NCI-H345 (cell line): ENCODE results near the gene VOPP1.
"Not testable (repeated sequence)": the region's sequence is repeated elsewhere in the genome, so short reads cannot be mapped to it uniquely, and the experiment has no call there.

ENCODE experiments used
- DNase-seq: peaks from one replicate; lab custom pipeline; 2025; lab: John Stamatoyannopoulos, UW

Gene VOPP1, protein sequence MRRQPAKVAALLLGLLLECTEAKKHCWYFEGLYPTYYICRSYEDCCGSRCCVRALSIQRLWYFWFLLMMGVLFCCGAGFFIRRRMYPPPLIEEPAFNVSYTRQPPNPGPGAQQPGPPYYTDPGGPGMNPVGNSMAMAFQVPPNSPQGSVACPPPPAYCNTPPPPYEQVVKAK

GRCh38 chr7:55572378-55573233 is at the start of gene VOPP1:
Gene VOPP1, minus strand, starts transcription at chr7:55572502. Its CDS starts 178 bp downstream, at chr7:55572324.
- peak; percentile 90 for DNase-seq

GRCh38 chr7:55618913-55619312 is 46.6 kb upstream of the VOPP1 start:
- DNase-seq: no peak

GRCh38 chr7:55614365-55615064 is 42.2 kb upstream of the VOPP1 start:
- DNase-seq: not testable (repeated sequence)

DNA sequence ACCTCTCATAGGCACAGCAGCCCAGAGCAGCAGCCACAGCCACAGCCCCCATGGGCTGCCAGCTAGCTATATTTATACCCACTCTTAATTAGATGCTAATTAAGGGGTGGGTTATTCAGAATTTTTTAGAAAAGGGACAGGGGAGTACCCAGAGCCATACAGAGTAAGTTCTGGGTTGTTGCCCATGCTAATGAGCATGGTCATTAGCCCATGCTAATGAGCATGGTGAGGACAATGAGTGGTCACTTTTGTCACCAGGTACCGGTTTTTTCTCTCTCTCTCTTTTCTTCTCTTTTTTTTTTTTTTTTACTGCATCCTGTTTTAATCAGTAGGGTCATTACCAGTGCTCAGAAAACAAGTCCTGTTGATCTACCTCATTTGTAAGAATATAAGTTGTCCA is 37.4 kb upstream of the VOPP1 start:
- not testable (repeated sequence) for DNase-seq

DNA sequence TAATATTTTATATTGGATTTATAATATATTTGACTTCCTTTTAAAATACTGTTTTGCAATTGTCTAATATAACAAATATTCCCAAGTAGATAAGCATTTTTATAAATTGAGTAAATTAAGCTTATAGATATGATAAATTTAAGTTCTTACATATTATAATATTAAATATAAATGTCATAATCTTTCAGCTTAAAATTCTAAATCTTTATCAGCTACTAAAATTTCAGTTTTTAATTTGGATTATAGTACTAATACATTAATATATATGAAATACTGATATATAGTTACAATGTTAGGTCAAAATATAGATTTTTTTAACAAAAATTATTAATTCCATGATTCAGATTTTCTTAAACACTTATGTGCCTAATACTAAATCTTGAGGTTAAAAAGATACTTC is 33.4 kb upstream of the VOPP1 start:
- DNase-seq: not testable (repeated sequence)

DNA sequence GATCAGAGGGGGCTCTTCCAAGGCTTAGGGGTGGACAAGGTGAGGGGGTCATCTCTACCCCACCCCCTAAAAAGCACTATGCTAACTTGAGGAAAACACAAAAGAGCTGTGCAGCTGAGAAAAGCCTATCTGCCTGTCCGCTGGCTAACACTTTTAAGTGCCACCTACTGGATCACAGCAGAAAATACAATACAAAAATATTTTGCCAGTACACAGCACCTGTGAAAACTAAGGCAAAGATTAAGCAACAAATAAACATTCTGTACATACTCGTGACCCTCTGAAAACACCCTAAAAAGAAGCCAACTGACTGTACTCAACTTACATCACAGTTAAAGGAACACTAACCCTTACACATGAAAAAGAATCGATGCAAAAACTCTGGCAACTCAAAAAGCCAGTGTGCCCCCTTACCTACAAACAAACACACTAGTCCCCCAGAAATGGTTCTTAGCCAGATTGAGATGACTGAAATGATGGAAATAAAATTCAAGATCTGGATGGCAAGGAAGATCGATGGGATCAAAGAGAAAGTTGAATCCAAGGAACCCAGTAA is 25.7 kb upstream of the VOPP1 start:
- DNase-seq: not testable (repeated sequence)

DNA sequence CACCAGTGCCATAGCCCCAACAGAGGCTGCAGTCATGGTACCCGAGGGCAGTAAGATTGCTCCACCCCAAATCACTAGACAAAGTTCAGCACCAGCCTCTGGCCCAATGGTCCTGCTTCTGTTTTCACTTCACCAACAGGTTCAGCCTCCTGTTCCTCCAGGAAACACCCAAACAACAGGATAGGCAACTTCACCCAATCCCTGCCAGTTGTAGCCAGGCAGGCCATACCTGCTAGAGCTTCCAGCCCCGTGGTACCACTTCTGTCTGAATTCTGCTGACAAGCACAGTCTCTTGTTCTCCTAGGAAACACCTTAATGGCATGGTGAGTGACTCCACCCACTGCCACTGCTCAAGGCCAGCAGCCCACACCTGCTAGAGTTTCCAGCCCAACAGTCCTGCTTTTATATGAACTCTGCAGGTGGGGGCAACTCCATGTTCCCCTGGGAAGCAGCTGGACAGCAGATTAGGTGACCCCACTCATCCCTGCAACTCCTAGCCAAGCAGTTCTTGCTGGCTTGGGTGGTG is 25.0 kb upstream of the VOPP1 start:
- not testable (repeated sequence) for DNase-seq

- DNase-seq: no peak
Measured at GRCh38 chr7:55595511-55595910, 23.2 kb upstream of the VOPP1 start.

DNA sequence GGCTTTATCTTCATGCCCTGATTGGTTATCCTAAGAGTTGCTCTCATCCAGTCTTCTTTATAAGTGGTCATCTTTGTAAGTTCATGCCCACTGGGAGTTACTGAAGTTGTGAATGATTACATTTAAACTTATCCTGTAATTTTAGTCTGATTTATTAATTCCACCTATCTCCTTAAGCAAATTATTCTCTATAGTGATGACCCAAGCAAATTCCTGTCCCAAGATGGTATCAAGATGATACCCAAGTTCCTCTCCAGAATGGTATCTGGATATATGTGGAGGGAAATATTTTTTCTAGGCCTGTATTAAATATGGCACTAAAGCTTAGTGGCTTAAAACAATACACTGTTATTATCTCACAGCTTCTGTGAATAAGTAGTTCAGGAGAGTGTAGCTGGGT is 22.6 kb upstream of the VOPP1 start:
- no peak for DNase-seq

GRCh38 chr7:55594414-55594813 is 22.1 kb upstream of the VOPP1 start:
- DNase-seq: no peak

GRCh38 chr7:55593515-55594318 is 21.4 kb upstream of the VOPP1 start:
- DNase-seq: peak; percentile 74

DNA sequence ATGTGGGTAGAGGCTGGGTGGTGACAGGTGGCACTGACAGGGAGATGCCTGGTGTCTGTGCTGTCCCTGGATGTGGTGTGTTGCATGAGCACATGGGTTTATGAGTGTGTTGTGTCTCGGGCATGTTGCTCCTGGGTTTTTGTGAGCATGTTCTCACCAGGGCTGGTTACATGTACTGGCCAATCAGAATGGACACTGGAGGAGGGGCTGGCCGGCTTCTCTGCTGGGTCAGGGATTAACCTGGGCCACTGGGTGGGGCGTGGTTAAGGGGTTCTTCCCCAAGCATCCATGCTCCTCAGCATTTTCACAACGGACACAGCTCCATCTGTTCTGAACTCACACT is 20.8 kb upstream of the VOPP1 start:
- DNase-seq: no peak

- no peak for DNase-seq
Measured at GRCh38 chr7:55592492-55592891, 20.2 kb upstream of the VOPP1 start.

DNA sequence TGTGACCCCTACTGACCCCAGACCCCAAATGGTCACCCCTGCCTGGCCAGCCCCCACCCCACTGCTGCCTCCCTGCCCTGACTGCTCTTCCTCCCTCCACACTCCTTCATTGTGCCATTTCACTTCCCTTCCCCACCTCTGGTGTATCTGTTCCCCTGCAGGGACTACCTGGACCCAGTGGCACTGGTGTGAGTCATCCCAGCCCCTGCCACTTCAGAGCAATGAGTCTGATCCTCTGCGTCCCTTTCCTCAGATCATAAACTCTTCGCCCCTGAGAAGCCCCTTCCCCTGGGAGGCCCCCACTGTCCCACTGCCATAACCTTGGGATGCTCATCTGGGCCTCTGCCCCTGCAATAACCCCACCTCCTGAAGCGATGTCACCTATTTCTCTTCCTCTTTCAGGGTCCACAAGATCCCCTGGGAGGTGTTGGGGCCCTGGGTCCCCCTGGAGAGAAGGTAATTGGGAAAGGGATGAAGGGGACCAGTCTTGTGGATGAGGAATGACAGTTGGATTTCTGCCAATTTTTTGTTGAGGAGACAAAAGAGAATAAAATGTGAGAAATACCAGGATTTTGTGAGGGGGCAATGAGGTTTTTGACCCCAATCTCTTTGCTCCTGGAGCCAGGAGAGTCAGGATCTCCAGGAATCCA is 19.1 kb upstream of the VOPP1 start:
- DNase-seq: no peak

GRCh38 chr7:55590517-55591281 is 18.4 kb upstream of the VOPP1 start:
- no peak for DNase-seq

- DNase-seq: no peak
Measured at GRCh38 chr7:55589905-55590304, 17.6 kb upstream of the VOPP1 start.

GRCh38 chr7:55588976-55589604 is 16.8 kb upstream of the VOPP1 start:
- no peak for DNase-seq

DNA sequence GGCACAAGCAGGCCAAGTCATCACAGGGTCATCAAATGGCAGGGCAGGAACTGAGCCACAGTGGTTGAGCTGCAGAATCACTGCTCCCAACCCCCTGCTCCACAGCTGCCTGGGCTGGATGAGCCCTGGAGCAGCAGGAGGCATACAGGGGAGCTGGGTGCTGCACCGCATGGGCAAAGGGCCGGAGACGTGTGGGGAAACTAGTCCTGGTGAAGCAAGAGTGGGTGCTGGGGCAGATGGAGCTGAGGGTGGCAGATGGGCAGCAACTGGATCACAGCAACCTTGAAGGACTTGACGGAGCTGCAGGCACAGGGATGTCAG is 16.0 kb upstream of the VOPP1 start:
- DNase-seq: no peak

DNA sequence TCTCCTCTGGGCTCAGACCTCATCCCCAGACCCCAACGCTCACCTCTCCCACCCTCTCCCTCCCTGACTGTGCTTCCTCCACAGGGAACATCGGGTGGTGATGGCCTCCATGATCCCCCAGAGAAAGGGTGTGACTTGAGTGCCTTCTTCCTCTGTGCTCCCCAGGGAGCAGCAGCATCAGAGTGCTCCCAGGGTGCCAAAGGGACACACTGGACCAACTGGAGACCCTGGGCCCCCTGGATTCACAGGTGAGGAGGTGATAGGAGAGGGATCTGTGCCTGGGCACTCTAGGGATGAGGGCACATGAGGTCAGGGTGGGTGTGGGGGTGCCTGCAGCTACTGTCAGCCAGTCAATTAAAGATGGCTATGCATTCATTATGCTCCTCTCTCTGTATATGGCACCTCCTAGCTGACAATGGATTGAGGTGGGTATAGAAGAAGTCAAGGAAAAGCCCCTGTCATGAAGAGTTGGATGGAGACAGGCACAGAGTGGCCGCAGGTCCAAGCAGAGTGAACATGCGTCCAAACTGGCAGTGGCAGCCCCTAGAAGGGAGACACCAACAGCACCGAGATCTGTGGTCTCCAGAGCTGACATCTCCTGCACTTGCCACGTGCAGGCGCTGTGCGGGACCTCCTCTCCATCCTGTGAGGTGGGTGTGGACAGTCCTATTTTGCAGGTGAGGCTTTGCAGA is 15.5 kb upstream of the VOPP1 start:
- DNase-seq: no peak
